ENCODE measurements around the gene ABCD4.
A peak's percentile ranks its signal among the peaks of the same experiment; 100 is the strongest.
"Not testable (repeated sequence)": the region's sequence is repeated elsewhere in the genome, so short reads cannot be mapped to it uniquely, and the experiment has no call there.

ABCD4 gene

DNA sequence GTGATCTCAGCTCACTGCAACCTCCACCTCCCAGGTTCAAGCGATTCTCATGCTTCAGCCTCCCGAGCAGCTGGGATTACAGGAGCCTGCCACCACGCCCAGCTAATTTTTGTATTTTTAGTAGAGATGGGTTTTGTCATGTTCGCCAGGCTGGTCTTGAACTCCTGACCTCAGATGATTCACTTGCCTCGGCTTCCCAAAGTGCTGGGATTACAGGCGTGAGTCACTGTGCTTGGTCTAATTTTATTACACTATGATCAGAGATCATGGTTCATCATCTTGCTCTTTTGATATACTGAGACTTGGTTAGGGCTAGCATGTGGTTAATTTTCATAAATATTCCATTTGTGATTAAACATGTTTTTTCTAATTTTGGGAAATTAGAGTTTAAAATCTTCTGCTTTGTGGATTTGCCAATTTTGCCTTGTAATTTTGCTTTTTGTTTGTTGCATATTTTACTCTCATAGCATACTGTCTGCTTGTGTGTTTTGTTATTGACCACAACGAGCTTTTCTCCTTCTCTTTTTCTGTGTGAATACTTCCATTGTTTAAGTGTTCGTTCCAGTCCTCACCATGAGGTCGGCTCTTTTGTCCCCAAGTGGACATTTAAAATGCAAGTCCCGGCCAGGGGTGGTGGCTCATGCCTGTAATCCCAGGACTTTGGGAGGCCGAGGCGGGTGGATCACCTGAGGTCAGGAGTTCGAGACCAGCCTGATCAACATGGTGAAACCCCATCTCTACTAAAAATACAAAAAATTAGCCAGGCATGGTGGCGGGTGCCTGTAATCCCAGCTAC lies 32.2 kb downstream of the ABCD4 start:
- DNase-seq (ENCODE audit: low read depth) = peak; percentile 56
- not testable (repeated sequence) for H3K9me3 ChIP-seq (ENCODE audit: control insufficient read depth, low read length); H3K27me3 ChIP-seq (replicated peaks; ENCODE audit: control insufficient read depth, insufficient read depth, low read length); H3K4me3 ChIP-seq (ENCODE audit: low read length); H3K9ac ChIP-seq (ENCODE audit: low read length); H3K36me3 ChIP-seq (ENCODE audit: control insufficient read depth, insufficient read depth, low read length, severe bottlenecking)
- peaks cover 20% of the 10 kb centered on the region for H3K4me1 ChIP-seq (ENCODE audit: control insufficient read depth, insufficient read depth, low read length)

DNA sequence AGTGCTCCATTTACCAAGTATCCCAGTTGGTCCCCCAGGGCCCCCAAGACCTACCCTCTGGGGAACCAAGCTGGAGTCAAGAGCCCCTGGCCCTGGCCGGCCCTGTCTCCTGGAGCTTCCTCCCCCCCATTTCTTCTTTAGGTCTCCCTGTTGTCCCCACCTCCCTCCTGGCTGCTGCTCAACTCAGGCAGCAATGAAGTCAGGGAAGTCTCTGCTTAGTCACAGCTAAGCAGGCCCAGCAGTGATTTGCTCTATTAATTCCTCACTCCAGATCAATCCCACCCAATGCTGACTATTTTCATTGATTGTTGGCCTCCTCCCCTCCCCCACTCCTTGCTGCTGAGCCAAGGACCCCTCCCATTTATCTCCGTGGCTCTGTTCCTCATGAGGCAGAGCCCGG lies 35.1 kb downstream of the ABCD4 start:
- Histone ChIP-seq H3K27me3 (replicated peaks; ENCODE audit: control insufficient read depth, insufficient read depth, low read length) (no peaks in the 10 kb centered on the region), H3K4me1 (ENCODE audit: control insufficient read depth, insufficient read depth, low read length) (peaks cover 9% of the 10 kb centered on the region), H3K4me3 (ENCODE audit: low read length) (no peak overlapping the region), H3K9me3 (ENCODE audit: control insufficient read depth, low read length) (no peaks in the 10 kb centered on the region), H3K36me3 (ENCODE audit: control insufficient read depth, insufficient read depth, low read length, severe bottlenecking) (no peaks in the 10 kb centered on the region), H3K9ac (ENCODE audit: low read length) (no peak overlapping the region)
- no peak for DNase-seq (ENCODE audit: low read depth)

DNA sequence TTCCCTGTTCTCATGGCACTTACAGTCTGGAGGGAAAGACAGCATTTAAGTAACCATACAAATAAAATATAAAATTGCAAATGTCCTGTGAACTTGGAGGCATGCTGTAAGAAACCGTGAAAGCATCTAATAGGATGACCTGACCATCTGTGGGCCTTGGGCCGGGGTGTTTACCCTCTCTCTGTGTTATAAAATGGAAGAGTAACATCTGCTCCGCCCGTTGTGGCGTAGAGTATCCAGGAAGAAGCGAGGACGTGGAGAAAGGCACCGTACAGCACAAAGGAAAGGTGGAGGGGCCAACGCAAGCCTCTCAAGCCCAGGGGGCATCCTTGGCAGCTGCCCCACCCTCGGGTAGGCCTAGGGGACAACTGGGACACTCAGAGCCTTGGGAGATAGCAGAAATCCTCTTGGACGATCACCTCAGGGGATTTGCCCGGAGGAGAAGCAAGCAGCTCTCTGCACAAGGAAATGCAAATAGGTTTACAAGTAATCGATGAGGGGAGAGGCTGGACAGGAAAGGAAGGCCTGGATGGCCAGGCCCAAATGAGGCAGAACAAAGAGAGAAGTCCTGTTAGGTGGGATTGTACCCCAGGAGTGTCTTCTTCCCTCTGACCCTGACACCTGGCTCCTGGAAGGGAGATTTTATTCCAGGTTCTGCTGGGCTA lies 37.3 kb downstream of the ABCD4 start:
- H3K27me3 ChIP-seq (replicated peaks; ENCODE audit: control insufficient read depth, insufficient read depth, low read length) = no peaks in the 10 kb centered on the region
- H3K9ac ChIP-seq (ENCODE audit: low read length) = no peak overlapping the region
- DNase-seq (ENCODE audit: low read depth) = no peak
- H3K4me3 ChIP-seq (ENCODE audit: low read length) = no peak overlapping the region
- H3K36me3 ChIP-seq (ENCODE audit: control insufficient read depth, insufficient read depth, low read length, severe bottlenecking) = no peaks in the 10 kb centered on the region
- H3K4me1 ChIP-seq (ENCODE audit: control insufficient read depth, insufficient read depth, low read length) = peaks cover 6% of the 10 kb centered on the region
- no peaks in the 10 kb centered on the region for H3K9me3 ChIP-seq (ENCODE audit: control insufficient read depth, low read length)

DNA sequence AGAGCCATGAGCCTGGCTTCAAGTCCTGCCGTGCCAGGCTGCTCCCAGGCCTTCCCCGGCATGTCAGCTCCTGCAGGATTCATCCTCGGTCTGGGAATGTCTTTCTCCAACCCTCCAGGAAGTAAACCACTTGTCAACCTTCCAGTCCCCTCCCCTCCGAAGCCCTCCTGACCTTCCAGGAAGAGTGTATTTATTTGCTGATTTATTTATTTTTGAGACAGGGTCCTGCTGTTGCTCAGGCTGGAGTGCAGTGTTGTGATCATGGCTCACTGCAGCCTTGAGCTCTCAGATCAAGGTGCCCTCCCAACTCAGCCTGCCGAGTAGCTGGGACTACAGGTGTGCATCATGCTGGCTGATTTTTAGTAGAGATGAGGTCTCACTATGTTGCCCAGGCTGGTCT lies 38.8 kb downstream of the ABCD4 start:
- H3K9me3 ChIP-seq (ENCODE audit: control insufficient read depth, low read length) = no peaks in the 10 kb centered on the region
- H3K9ac ChIP-seq (ENCODE audit: low read length) = no peak overlapping the region
- H3K36me3 ChIP-seq (ENCODE audit: control insufficient read depth, insufficient read depth, low read length, severe bottlenecking) = no peaks in the 10 kb centered on the region
- H3K27me3 ChIP-seq (replicated peaks; ENCODE audit: control insufficient read depth, insufficient read depth, low read length) = no peaks in the 10 kb centered on the region
- no peaks in the 10 kb centered on the region for H3K4me1 ChIP-seq (ENCODE audit: control insufficient read depth, insufficient read depth, low read length)
- no peak overlapping the region for H3K4me3 ChIP-seq (ENCODE audit: low read length)
- DNase-seq (ENCODE audit: low read depth) = no peak

DNA sequence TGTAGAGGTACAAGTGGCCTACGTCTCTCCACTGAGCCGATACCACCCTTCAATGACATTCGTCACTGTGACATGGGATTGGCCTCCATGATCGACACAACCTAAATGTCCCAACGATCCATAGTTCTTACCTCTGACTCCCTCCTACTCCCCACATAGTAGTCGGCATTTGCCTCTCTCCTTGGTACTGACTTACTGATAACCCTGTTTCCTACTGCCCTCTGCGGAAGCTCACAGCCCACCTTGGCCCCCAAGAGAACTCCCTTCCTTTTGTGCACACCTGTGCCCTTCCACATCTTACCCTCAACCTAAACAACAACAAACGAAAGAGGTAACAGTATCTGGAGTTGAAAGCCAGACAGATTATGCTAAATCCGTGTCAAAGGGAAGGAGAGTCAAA lies 39.6 kb downstream of the ABCD4 start:
- no peak overlapping the region for H3K9ac ChIP-seq (ENCODE audit: low read length)
- H3K27me3 ChIP-seq (replicated peaks; ENCODE audit: control insufficient read depth, insufficient read depth, low read length) = no peaks in the 10 kb centered on the region
- H3K4me3 ChIP-seq (ENCODE audit: low read length) = no peak overlapping the region
- H3K36me3 ChIP-seq (ENCODE audit: control insufficient read depth, insufficient read depth, low read length, severe bottlenecking) = no peaks in the 10 kb centered on the region
- H3K9me3 ChIP-seq (ENCODE audit: control insufficient read depth, low read length) = no peaks in the 10 kb centered on the region
- H3K4me1 ChIP-seq (ENCODE audit: control insufficient read depth, insufficient read depth, low read length) = no peaks in the 10 kb centered on the region
- DNase-seq (ENCODE audit: low read depth) = no peak

DNA sequence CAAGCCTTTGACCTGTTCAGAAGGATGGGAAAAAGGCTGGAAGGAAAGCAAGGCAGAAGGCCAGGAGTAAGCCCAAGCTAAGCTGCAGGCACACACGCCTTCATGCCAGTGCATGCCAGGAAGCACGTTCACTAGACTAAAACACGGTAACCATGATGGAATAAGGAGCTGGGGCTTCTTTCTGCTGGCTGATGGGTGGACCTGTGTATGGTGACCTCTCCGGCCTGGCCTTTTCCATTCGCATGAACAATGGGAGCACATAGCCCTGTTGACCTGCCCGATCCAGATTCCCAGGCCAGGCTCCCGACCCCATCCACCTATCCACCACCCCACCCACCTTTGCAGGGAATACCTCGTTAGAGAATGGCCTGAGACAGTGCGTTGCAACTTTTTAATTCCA lies 40.7 kb downstream of the ABCD4 start:
- DNase-seq (ENCODE audit: low read depth) = no peak
- no peaks in the 10 kb centered on the region for H3K27me3 ChIP-seq (replicated peaks; ENCODE audit: control insufficient read depth, insufficient read depth, low read length)
- no peak overlapping the region for H3K4me3 ChIP-seq (ENCODE audit: low read length)
- no peak overlapping the region for H3K9ac ChIP-seq (ENCODE audit: low read length)
- H3K4me1 ChIP-seq (ENCODE audit: control insufficient read depth, insufficient read depth, low read length) = no peaks in the 10 kb centered on the region
- no peaks in the 10 kb centered on the region for H3K36me3 ChIP-seq (ENCODE audit: control insufficient read depth, insufficient read depth, low read length, severe bottlenecking)
- no peaks in the 10 kb centered on the region for H3K9me3 ChIP-seq (ENCODE audit: control insufficient read depth, low read length)

DNA sequence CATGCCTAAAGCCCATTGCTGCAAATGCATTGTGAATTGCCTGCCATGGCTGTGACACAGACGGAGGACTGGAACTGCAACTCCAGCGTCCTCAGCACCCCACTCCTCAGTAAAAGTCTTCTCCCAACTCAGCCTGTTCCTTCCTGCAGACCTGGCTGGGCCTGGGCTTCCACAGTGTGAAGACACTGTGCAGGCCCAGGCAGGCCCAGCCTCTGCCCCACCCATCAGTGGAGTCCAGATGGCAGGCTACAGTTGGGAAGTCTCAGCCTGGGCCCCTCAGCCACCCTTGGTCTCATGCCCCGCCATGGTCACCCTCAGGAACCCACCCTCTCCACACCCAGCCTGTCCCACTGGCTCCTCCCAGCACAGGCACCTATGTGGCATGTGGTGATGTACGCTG lies 41.4 kb downstream of the ABCD4 start:
- Histone ChIP-seq H3K9me3 (ENCODE audit: control insufficient read depth, low read length) (no peaks in the 10 kb centered on the region), H3K4me3 (ENCODE audit: low read length) (no peak overlapping the region), H3K36me3 (ENCODE audit: control insufficient read depth, insufficient read depth, low read length, severe bottlenecking) (no peaks in the 10 kb centered on the region), H3K27me3 (replicated peaks; ENCODE audit: control insufficient read depth, insufficient read depth, low read length) (no peaks in the 10 kb centered on the region), H3K4me1 (ENCODE audit: control insufficient read depth, insufficient read depth, low read length) (no peaks in the 10 kb centered on the region), H3K9ac (ENCODE audit: low read length) (no peak overlapping the region)
- DNase-seq (ENCODE audit: low read depth) = no peak

DNA sequence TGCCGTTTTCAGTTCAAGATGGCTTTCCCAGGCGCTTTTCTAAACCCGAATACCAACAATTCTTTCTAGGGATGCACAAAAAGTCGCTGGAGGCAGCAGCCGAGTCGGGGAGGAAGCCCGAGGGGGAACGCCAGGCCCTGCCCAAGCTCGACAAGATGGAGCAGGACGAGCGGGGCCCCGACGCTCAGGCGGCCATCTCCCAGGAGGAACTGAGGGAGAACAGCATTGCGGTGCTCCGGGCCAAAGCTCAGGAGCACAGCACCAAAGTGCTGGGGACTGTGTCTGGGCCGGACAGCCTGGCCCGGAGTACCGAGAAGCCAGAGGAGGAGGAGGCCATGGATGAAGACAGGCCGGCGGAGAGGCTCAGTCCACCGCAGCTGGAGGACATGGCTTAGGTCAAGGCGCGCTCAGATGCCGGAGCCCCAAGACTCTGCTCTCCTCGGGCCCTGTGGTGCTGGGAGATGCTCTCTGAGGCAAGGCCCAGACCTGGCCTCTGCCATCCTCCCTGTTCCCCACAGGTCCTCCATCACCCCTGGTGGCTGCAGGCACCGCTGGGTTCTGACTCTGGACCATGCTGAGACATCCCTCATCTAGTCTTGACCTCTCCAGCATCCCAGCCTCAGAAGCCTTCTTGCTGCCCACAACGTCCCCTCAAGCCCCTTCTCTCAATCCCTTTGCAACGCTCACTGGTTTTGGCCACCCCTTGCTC lies 42.1 kb downstream of the ABCD4 start:
- Histone ChIP-seq H3K4me3 (ENCODE audit: low read length) (no peak overlapping the region), H3K27me3 (replicated peaks; ENCODE audit: control insufficient read depth, insufficient read depth, low read length) (peaks cover 1% of the 10 kb centered on the region), H3K9ac (ENCODE audit: low read length) (no peak overlapping the region), H3K36me3 (ENCODE audit: control insufficient read depth, insufficient read depth, low read length, severe bottlenecking) (no peaks in the 10 kb centered on the region), H3K4me1 (ENCODE audit: control insufficient read depth, insufficient read depth, low read length) (no peaks in the 10 kb centered on the region), H3K9me3 (ENCODE audit: control insufficient read depth, low read length) (no peaks in the 10 kb centered on the region)
- no peak for DNase-seq (ENCODE audit: low read depth)

DNA sequence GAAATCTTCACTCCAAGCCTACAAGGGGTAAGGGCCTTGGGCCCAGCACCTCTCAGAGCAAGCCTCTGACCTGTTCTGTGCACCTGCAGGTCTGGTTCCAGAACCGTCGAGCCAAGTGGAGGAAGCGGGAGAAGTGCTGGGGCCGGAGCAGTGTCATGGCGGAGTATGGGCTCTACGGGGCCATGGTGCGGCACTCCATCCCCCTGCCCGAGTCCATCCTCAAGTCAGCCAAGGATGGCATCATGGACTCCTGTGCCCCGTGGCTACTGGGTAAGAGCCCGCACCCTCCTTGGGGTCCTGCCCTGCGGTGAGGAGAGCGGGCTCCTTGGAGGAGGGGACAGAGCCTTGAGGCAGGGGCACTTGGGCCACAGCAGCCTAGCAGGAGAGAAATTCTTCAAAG lies 43.2 kb downstream of the ABCD4 start:
- H3K9ac ChIP-seq (ENCODE audit: low read length) = no peak overlapping the region
- no peaks in the 10 kb centered on the region for H3K4me1 ChIP-seq (ENCODE audit: control insufficient read depth, insufficient read depth, low read length)
- H3K36me3 ChIP-seq (ENCODE audit: control insufficient read depth, insufficient read depth, low read length, severe bottlenecking) = no peaks in the 10 kb centered on the region
- no peaks in the 10 kb centered on the region for H3K9me3 ChIP-seq (ENCODE audit: control insufficient read depth, low read length)
- H3K4me3 ChIP-seq (ENCODE audit: low read length) = no peak overlapping the region
- peaks cover 11% of the 10 kb centered on the region for H3K27me3 ChIP-seq (replicated peaks; ENCODE audit: control insufficient read depth, insufficient read depth, low read length)
- DNase-seq (ENCODE audit: low read depth) = no peak

DNA sequence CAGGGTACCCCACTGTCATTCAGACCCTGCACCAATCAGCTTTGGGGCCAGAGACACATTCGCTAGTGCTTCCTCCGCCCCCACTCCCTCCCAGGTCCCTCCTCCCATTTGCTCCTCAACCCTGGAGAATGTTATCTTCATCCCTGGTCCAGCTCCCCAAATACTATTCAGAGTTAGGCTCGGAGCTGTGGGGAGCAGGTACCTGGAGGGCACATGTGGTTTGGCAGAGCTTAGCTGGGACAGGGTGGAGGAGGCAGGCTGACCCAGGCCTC lies 44.0 kb downstream of the ABCD4 start:
- DNase-seq (ENCODE audit: low read depth) = no peak
- no peak overlapping the region for H3K4me3 ChIP-seq (ENCODE audit: low read length)
- H3K9me3 ChIP-seq (ENCODE audit: control insufficient read depth, low read length) = no peaks in the 10 kb centered on the region
- H3K9ac ChIP-seq (ENCODE audit: low read length) = no peak overlapping the region
- H3K36me3 ChIP-seq (ENCODE audit: control insufficient read depth, insufficient read depth, low read length, severe bottlenecking) = no peaks in the 10 kb centered on the region
- peaks cover 14% of the 10 kb centered on the region for H3K27me3 ChIP-seq (replicated peaks; ENCODE audit: control insufficient read depth, insufficient read depth, low read length)
- no peaks in the 10 kb centered on the region for H3K4me1 ChIP-seq (ENCODE audit: control insufficient read depth, insufficient read depth, low read length)

DNA sequence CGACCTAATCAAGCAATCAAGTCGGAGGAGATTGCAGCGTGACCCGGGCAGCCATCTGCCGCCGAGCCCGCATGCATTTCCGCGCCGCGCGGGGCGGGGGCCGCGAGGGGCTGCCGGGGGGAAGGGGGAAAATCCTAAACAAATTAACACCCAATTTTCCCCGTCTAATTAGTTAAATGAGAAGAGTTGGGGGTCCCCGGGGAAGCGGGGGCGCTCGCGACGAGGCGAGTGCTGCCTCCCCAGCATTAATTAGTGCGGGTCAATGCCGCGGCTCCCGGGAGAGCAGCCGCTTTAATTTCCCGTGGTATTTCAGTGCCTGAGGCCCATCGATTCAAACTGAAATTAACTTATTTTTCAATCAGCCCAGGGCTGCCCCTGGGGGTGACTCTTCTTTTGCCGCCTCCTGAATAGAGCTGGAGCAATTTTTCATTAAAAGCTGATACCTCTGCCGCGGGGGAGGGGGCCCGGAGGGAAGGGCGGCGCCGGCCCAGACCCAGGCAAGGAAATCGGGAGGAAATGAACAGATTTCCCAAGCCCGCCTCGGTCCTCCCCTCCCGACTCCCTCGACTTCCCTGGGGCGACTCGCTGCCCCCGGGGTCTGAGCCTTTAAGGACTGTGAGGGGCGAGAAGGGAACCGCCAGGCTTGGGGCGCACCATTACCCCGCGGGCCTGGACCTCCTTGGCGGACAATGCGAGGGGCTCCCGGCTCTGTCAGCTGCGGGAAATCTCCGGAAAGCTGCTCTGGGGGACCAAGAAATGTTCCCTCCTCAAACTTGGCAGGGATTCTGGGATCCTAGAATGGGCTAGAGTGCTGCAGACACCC lies 44.6 kb downstream of the ABCD4 start:
- H3K36me3 ChIP-seq (ENCODE audit: control insufficient read depth, insufficient read depth, low read length, severe bottlenecking) = no peaks in the 10 kb centered on the region
- H3K27me3 ChIP-seq (replicated peaks; ENCODE audit: control insufficient read depth, insufficient read depth, low read length) = peaks cover 19% of the 10 kb centered on the region
- no peaks in the 10 kb centered on the region for H3K4me1 ChIP-seq (ENCODE audit: control insufficient read depth, insufficient read depth, low read length)
- DNase-seq (ENCODE audit: low read depth) = peak; percentile 32
- peak overlapping the region; percentile 72 for H3K9ac ChIP-seq (ENCODE audit: low read length)
- H3K9me3 ChIP-seq (ENCODE audit: control insufficient read depth, low read length) = no peaks in the 10 kb centered on the region
- peak overlapping the region; percentile 82 for H3K4me3 ChIP-seq (ENCODE audit: low read length)

Data from adipocyte (in vitro differentiated cells).